Osteocyte (in vitro differentiated cells): ENCODE data around the gene LRRK1. TPM values are rescaled to one million over a fixed set of nuclear protein-coding genes. Genes with fewer than 3 reads are reported as not detected.

ENCODE experiments used
- DNase-seq: peaks from one replicate; pipeline ENCODE4 v3.0.0; 2021; ENCODE audit warnings: mixed read lengths; ENCODE audit not compliant: unreplicated experiment; ENCODE audit errors: extremely low spot score
- H3K27ac Mint-ChIP-seq: one replicate; pipeline ENCODE4 v1.8.0; 2021; ENCODE audit warnings: mild to moderate bottlenecking, mixed read lengths; ENCODE audit not compliant: unreplicated experiment
- H3K27me3 Mint-ChIP-seq: one replicate; pipeline ENCODE4 v1.8.0; 2021; ENCODE audit warnings: mixed read lengths; ENCODE audit not compliant: unreplicated experiment
- H3K36me3 Mint-ChIP-seq: one replicate; pipeline ENCODE4 v1.8.0; 2021; ENCODE audit warnings: mixed read lengths; ENCODE audit not compliant: unreplicated experiment
- H3K4me1 Mint-ChIP-seq: one replicate; pipeline ENCODE4 v1.8.0; 2021; ENCODE audit warnings: mixed read lengths; ENCODE audit not compliant: unreplicated experiment
- H3K4me3 Mint-ChIP-seq: one replicate; pipeline ENCODE4 v1.8.0; 2021; ENCODE audit warnings: mild to moderate bottlenecking, moderate library complexity, mixed read lengths; ENCODE audit not compliant: unreplicated experiment
- H3K9me3 Mint-ChIP-seq: one replicate; pipeline ENCODE4 v1.8.0; 2021; ENCODE audit warnings: mixed read lengths; ENCODE audit not compliant: unreplicated experiment
- CTCF ChIP-seq: fragments of 200-600 bp; sonication (generic); IDR thresholded peaks from 2 replicates; pipeline ENCODE4 v1.5.0; 2021; ENCODE audit warnings: antibody characterized with exemption, mild to moderate bottlenecking, moderate library complexity
- total RNA-seq: library from RNA; stranded (reverse); gene quantifications from 2 replicates; pipeline ENCODE4 v1.2.1, GENCODE V29; 2021

Gene LRRK1
- total RNA-seq, 1 donor from 2014 or later: 10.8 TPM

- H3K36me3 Mint-ChIP-seq: peaks cover 9% of the 10 kb centered on the region
- H3K9me3 Mint-ChIP-seq: no peaks in the 10 kb centered on the region
- no peak for TF ChIP-seq CTCF
- no peaks in the 10 kb centered on the region for H3K4me1 Mint-ChIP-seq
- DNase-seq: no peak
- no peak overlapping the region for H3K27ac Mint-ChIP-seq
- no peaks in the 10 kb centered on the region for H3K27me3 Mint-ChIP-seq
- no peak overlapping the region for H3K4me3 Mint-ChIP-seq
Observed at GRCh38 chr15:100987143-100987542, 68.0 kb downstream of the LRRK1 start.

GRCh38 chr15:100988297-100988696, 69.1 kb downstream of the LRRK1 start:
- Mint-ChIP-seq H3K9me3 (no peaks in the 10 kb centered on the region), H3K36me3 (peaks cover 9% of the 10 kb centered on the region), H3K4me3 (no peak overlapping the region), H3K27me3 (no peaks in the 10 kb centered on the region), H3K27ac (no peak overlapping the region), H3K4me1 (no peaks in the 10 kb centered on the region)
- DNase-seq: no peak
- no peak for TF ChIP-seq CTCF

- DNase-seq: no peak
- no peaks in the 10 kb centered on the region for H3K9me3 Mint-ChIP-seq
- no peak for TF ChIP-seq CTCF
Observed at GRCh38 chr15:100988857-100989256, 69.7 kb downstream of the LRRK1 start.

GRCh38 chr15:100994597-100995446, 75.7 kb downstream of the LRRK1 start:
- Mint-ChIP-seq H3K4me1 (peaks cover 23% of the 10 kb centered on the region), H3K27me3 (no peaks in the 10 kb centered on the region), H3K4me3 (no peak overlapping the region), H3K9me3 (no peaks in the 10 kb centered on the region), H3K27ac (no peak overlapping the region), H3K36me3 (peaks cover 2% of the 10 kb centered on the region)
- no peak for TF ChIP-seq CTCF
- no peak for DNase-seq

More at GRCh38 chr15:100988857-100989256, 69.7 kb downstream of the LRRK1 start:
- no peaks in the 10 kb centered on the region for H3K4me1 Mint-ChIP-seq
- H3K27me3 Mint-ChIP-seq: no peaks in the 10 kb centered on the region
- peaks cover 9% of the 10 kb centered on the region for H3K36me3 Mint-ChIP-seq
- H3K4me3 Mint-ChIP-seq: no peak overlapping the region
- H3K27ac Mint-ChIP-seq: no peak overlapping the region
